Measurements from ENCODE around the gene PADI3.
"Not testable (repeated sequence)": the region's sequence is repeated elsewhere in the genome, so short reads cannot be mapped to it uniquely, and the experiment has no call there.

PADI3 gene

DNA sequence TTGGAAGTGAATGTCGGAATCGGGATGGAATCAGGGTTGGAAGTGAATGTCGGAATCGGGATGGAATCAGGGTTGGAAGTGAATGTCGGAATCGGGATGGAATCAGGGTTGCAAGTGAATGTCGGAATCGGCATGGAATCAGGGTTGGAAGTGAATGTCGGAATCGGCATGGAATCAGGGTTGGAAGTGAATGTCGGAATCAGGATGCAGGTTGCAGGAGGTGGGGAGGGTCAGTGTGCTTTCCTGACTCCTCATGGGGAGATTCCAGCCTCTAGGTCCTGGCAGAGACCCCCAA, 7.2 kb upstream of the PADI3 start:
- not testable (repeated sequence) for DNase-seq (ENCODE audit: low read depth in 2 of 2)

DNA sequence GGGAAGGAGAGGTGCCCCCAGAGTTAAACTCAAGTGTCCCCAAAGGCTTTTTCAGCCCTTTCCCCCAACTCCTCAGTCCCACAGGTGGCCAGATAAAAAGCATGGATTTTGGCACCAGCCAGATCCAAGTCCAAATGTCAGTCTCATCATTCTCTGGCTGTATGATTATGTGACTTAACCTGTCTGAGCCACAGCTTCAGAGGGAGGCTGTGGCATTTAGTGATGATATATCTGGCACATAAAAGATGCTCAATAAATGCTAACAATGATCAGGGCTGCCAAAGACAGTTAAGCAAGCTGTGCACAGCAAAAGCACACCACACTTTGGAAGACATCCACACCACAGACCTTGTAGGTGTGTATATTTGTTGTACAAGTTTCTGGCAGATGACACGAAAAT, 5.6 kb upstream of the PADI3 start:
- no peak for DNase-seq (ENCODE audit: low read depth in 2 of 2)

DNA sequence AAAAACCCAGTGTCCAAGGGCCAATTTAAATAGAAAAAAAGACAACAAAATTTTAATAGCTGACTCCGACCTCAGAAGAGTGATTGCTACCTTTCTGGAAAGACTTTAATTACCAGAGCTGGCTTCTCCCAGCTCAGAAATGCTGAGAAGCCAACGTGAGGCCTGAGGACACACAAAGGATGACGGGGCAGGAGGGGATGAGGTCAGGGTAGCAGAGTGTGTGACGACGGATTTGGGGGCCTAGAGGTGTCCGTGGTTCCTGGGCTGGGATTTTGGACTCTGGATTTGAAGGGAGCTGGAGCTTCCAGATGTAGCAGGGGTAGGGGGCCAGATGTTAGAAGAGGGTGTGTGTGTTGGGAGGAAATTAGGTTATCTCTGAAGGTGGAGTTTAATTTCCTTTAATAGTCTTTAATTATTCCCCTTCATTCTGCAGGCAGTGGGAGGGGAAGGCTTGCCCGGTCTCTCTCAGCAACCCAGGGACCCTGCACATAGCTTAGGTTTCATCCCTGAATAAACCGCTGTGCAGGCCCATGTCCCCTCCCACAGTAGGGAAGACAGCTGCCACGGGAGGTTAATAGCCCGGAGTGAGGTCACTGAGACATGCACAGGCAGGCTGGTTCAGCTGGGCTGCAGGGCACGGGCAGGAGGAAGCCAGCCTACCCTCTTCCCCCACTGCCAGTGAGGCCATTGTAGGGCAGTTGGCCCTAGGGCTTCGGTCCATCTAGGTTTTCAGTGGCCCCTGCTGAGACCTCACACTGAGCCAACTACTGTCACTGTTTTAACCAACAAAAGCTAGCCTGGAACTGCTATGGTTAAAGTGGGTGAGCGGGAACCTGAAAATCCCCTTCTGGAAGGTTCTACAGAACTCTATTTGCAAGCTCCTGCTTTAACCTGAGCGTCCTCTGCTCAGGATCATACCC, 3.8 kb upstream of the PADI3 start:
- DNase-seq (ENCODE audit: low read depth in 2 of 2), result no peak

DNA sequence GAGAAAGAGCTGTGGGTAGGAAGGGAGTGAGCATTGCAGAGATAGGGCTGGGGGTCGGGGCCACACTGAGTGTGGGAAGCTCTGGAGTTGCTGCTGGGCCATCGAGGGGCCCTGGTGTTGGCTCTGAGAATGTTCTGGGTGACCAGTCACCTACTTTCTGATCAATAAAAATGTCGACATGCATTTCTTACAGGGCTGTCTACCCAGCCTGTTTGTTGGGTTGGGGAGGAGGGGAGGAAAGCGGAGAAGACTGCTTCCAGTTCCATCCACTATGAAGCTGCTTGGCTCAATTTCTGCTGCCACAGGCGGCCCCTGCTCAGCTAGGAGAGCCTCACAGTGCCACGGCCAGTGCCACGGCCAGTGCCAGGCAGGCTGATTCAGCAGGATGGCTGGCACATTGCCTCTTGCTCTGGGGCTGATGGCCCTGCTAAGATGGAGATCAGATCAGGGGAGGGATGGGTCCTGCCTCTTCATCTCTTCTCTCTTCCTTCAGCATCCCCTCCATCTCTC, 3.0 kb upstream of the PADI3 start:
- no peak for DNase-seq (ENCODE audit: low read depth in 2 of 2)

GRCh38 chr1:17246971-17247370, 1.9 kb upstream of the PADI3 start:
- no peak for DNase-seq (ENCODE audit: low read depth in 2 of 2)

GRCh38 chr1:17250601-17251000, 1.7 kb downstream of the PADI3 start:
- no peak for DNase-seq (ENCODE audit: low read depth in 2 of 2)

DNA sequence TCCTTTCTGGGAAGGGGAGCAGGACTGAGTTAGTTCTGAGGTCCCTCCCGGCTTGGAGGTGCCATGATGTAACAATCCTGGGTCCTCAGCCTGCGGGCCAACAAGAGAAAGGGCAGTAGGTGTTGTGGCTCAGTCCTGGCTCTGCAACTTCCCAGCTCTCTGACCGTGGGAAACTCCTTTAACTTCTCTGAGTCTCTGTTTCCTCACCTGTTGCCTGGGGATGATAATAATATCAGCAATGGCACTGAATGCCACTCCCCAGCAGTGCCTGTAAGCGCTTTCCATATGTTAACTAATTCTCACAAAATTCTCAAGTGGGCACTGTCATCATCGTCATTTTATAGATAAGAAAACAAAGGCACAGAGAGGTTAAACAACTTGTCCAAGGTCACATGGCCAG, 2.3 kb downstream of the PADI3 start:
- DNase-seq (ENCODE audit: low read depth in 2 of 2), result no peak

GRCh38 chr1:17251701-17252376, 2.9 kb downstream of the PADI3 start:
- no peak for DNase-seq (ENCODE audit: low read depth in 2 of 2)

GRCh38 chr1:17255336-17255735, 6.4 kb downstream of the PADI3 start:
- DNase-seq (ENCODE audit: low read depth in 2 of 2), result no peak

DNA sequence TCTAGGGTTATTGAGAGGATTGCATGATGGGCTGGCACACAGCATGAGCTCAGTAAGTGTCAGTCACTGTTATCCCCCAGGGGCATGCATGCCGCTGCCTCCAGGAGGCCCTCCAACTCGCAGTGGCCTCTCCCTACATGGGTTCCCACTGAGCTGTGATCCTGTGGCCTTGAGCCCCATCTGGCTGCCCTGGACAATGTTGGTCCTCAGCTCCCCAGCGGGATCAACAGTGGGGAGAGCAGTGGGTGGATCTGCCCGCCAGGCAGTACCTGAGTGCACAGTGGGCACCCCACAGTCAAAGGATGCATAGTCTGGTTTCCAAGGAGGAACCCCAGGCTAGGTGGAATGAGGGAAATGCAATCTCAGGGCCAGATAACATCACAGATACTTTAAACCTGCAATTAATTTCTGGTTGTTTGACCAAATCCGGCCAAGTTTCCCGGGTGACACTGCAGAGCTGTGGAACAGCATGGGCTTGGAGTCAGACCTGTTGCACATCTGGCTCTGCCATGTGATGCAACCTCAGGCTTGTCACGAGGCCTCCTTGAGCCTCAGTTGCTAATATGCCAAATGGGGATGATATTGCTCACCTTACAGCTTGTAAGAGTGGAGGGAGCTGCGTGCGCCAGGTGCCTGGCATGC, 9.3 kb downstream of the PADI3 start:
- no peak for DNase-seq (ENCODE audit: low read depth in 2 of 2)

DNA sequence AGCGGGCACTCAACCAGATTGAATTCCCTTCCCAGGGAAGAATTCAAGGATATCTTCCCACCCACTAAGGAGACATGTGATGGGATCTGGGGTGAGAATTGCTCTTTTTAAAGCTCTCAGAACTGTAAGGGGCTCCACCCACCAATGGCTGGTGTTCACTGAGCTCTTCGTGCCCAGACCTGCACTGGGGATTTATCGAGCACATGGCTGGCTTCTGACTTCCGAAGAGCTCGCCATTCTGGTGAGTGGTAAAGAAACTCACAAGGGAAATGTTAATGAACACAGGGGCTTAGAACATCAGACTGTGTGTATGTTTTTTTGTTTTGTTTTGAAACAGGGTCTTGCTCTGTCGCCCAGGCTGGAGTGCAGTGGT, 9.8 kb downstream of the PADI3 start:
- no peak for DNase-seq (ENCODE audit: low read depth in 2 of 2)

DNA sequence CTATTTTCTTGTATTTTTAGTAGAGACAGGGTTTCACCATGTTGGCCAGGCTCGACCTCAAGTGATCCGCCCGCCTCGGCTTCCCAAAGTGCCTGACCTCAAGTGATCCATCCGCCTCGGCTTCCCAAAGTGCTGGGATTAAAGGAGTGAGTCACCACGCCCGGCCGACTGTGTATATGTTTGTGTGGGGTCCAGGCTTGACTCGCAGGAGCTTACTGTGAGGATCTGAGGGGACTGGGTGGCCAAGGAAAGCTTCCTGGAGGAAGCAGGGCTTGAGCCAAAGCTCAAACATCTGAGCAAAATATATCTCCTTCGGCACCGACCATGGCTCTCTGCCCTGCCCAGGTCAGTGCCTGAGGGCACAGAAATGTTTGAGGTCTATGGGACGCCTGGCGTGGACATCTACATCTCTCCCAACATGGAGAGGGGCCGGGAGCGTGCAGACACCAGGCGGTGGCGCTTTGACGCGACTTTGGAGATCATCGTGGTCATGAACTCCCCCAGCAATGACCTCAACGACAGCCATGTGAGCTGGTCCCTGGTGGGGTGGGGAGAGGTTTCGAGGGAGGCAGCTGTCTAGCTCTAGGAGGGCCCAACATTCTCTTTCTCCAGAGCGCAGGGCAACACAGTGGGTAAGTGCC, 10.5 kb downstream of the PADI3 start:
- no peak for DNase-seq (ENCODE audit: low read depth in 2 of 2)

GRCh38 chr1:17260264-17260663, 11.4 kb downstream of the PADI3 start:
- DNase-seq (ENCODE audit: low read depth in 2 of 2), result no peak

DNA sequence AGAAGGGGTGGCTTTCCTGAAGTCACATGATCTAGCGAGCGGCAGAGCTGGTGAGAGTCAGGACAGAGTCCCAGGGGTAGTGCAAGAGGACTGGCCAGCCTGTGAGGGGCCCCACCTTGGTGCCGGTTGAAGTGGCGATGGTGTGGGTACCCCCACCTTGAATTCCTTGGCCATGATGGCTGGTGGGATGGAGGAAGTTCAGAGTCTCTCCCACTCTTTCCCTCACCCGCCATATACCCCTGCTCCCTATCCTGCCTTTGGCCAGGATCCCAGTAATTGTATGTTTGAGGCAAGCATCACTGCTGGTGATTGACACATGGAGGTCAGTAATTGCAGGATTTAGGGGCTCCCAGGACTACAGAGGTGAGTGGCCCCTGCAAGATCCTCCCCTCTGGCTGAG, 11.8 kb downstream of the PADI3 start:
- no peak for DNase-seq (ENCODE audit: low read depth in 2 of 2)

DNA sequence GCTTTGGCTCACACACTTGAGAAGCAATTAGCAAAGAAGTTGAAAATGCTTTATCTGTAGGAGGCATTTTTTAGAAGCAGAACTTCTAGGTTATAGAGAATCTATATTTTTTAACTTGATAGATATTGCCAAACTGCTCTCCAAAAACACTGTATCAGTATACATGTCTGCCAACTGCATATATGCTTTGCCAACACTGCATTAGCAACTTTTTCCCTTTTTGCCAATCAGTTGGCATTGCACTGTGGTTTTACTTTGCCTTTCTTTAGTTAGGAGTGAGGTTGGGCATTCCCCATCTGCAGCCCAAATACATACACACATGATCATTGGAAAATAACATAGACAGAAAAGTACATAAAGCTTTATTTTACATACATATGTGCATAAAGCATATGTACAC, 15.0 kb downstream of the PADI3 start:
- DNase-seq (ENCODE audit: low read depth in 2 of 2), result no peak

DNA sequence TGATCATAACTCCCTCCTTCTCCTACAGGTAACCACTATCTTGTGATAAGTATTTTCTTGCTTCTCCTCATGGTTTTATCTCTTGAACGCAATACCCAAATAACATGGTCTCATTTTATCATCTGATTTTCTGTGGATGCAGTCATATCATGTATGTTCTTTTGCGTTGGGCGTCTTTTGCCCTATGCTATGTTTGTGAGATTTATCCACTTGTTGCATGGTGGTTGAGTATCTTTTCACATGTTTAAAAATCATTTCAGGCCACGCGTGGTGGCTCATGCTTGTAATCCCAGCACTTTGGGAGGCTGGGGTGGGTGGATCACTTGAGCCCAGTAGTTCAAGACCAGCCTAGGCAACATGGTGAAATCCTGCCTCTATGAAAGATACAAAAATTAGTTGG, 15.6 kb downstream of the PADI3 start:
- no peak for DNase-seq (ENCODE audit: low read depth in 2 of 2)

GRCh38 chr1:17265162-17265561, 16.3 kb downstream of the PADI3 start:
- no peak for DNase-seq (ENCODE audit: low read depth in 2 of 2)

- DNase-seq (ENCODE audit: low read depth in 2 of 2), result no peak
Measured at GRCh38 chr1:17265950-17266349, 17.1 kb downstream of the PADI3 start.

DNA sequence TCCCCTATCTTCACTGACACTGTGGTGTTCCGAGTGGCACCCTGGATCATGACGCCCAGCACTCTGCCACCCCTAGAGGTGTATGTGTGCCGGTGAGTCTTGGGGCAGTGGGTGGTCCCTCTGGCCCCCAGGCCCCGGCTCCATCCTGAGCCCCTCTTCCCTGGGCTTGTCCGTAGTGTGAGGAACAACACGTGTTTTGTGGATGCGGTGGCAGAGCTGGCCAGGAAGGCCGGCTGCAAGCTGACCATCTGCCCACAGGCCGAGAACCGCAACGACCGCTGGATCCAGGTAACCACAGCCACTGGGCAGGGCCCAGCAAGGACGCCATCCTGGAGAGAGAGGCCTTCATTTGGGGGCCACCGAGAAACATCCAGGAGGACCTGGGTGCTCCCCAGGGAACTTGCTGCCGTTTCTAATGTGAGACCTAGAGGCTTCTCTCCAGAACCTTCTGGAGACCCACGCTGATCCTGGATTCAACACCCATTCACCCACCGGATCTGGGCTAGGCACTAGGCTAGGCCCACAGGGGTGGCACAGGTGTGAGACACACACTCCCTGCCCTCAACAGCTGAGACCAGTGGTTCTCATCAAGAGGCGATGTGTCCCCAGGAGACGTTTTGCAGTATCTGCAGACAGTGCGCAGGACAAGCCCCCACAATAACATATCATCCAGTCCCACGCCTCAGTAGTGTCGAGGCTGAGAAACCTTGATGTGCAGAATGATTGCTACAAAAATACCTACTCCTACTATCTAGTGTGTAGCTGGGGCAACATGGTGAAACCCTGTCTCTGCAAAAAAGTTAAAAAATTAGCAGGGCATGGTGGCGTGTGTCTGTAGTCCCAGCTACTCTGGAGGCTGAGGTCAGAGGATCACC, 22.2 kb downstream of the PADI3 start:
- DNase-seq (ENCODE audit: low read depth in 2 of 2), result no peak

GRCh38 chr1:17272066-17272465, 23.2 kb downstream of the PADI3 start:
- DNase-seq (ENCODE audit: low read depth in 2 of 2), result no peak

GRCh38 chr1:17272646-17273045, 23.7 kb downstream of the PADI3 start:
- no peak for DNase-seq (ENCODE audit: low read depth in 2 of 2)

All from stimulated activated CD4-positive, alpha-beta T cell treated with anti-CD3 and anti-CD28 coated beads, Interleukin-12 subunit alpha, Interleukin-12 subunit beta, amount 100 ng/mL, for 24 hours (primary cell).